BLaER1 (cell line): ENCODE results near the gene CHST5.
A peak's percentile ranks its signal among the peaks of the same experiment; 100 is the strongest.

Source experiments
- H3K27ac ChIP-seq: shearing (Covaris generic); formaldehyde crosslinking; 2 replicates; pipeline ENCODE4 v1.8.1; 2022
- H3K27me3 ChIP-seq: shearing (Covaris generic); formaldehyde crosslinking; 2 replicates; pipeline ENCODE4 v1.8.1; 2022
- H3K36me3 ChIP-seq: shearing (Covaris generic); formaldehyde crosslinking; 2 replicates; pipeline ENCODE4 v1.8.1; 2022
- H3K4me1 ChIP-seq: shearing (Covaris generic); formaldehyde crosslinking; 2 replicates; pipeline ENCODE4 v1.8.1; 2022
- H3K4me2 ChIP-seq: shearing (Covaris generic); formaldehyde crosslinking; 2 replicates; pipeline ENCODE4 v1.8.1; 2022
- H3K4me3 ChIP-seq: shearing (Covaris generic); formaldehyde crosslinking; 2 replicates; pipeline ENCODE4 v1.8.1; 2022
- H3K9ac ChIP-seq: shearing (Covaris generic); formaldehyde crosslinking; 2 replicates; pipeline ENCODE4 v1.8.1; 2022
- H3K9me3 ChIP-seq: shearing (Covaris generic); formaldehyde crosslinking; 2 replicates; pipeline ENCODE4 v1.8.1; 2022
- H4K20me1 ChIP-seq: shearing (Covaris generic); formaldehyde crosslinking; 2 replicates; pipeline ENCODE4 v1.8.1; 2022
- Cebpa-rat ChIP-seq: shearing (Covaris generic); IDR thresholded peaks from 2 replicates; pipeline ENCODE4 v1.8.1; 2022

Gene CHST5

DNA sequence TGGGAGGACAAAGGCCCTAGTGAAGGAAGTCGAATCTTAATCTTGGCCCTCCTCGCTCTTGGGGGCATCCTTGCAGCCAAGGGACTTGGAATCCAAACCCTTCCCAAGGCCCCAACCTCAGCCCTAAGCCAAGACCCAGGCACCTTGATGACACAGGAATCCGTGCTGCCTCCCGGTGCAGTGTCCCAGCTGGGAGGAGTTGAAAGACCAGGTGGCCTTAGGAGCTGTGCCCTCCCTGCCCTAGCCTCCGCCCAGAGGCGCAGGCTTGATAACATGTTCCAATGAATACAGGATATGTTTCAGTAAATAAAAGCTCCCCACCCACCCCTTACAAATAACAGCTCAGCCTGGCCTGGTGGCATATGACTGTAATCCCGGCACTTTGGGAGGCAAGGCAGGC is at the start of gene CHST5:
Gene CHST5, minus strand, starts transcription at position 208 of the 400 bp plus-strand sequence. CDS start 5,724 bp downstream, outside the sequence.
- Histone ChIP-seq H3K27ac (peak within 1 kb of the TSS; percentile 51; the same call in 1 of the 2 replicates), H4K20me1 (no peaks in the 10 kb centered on the region), H3K4me1 (peaks cover 16% of the 10 kb centered on the region), H3K27me3 (no peaks in the 10 kb centered on the region), H3K4me3 (no peak within 1 kb of the TSS), H3K4me2 (peak within 1 kb of the TSS; percentile 62), H3K36me3 (peaks cover 1% of the 10 kb centered on the region; the same call in 1 of the 2 replicates), H3K9me3 (no peaks in the 10 kb centered on the region), H3K9ac (no peak within 1 kb of the TSS)
- TF ChIP-seq Cebpa-rat = no peak

- H3K9ac ChIP-seq = no peak overlapping the region
- peaks cover 13% of the 10 kb centered on the region for H3K4me1 ChIP-seq
- H4K20me1 ChIP-seq = no peaks in the 10 kb centered on the region
- H3K4me3 ChIP-seq = no peak overlapping the region
- no peaks in the 10 kb centered on the region for H3K27me3 ChIP-seq
- H3K9me3 ChIP-seq = no peaks in the 10 kb centered on the region
- no peak for TF ChIP-seq Cebpa-rat
- no peak overlapping the region for H3K4me2 ChIP-seq
- peaks cover 36% of the 10 kb centered on the region; the same call in 1 of the 2 replicates for H3K36me3 ChIP-seq
- no peak overlapping the region for H3K27ac ChIP-seq
Measured at GRCh38 chr16:75584108-75584507, 48.2 kb upstream of the CHST5 start.

DNA sequence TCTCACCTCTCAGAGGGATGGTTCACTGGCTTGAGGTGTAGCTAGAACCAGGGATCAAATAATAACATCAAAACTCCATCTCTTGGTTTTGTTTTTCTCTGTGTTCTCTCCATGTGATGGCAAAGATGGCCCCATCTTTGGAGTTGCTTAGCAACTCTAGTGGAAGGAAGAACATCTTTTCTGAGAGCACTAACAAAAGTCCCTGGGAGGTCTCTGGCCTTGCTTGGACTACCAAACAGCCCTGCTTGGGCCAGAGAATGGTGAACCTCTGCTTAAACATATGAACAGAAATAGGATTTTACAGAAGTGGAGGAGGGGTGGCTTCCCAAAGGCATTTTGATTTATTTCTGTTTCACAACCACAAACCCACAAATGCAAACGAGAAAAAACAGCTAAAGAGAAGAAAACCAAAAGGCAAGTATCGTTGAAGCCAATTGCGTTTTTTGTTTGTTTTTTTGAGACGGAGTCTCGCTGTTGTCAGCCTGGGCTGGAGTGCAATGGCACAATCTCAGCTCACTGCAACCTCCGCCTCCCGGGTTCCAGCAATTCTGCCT is 43.5 kb upstream of the CHST5 start:
- peaks cover 61% of the 10 kb centered on the region for H3K36me3 ChIP-seq
- no peak for TF ChIP-seq Cebpa-rat
- H3K4me3 ChIP-seq = no peak overlapping the region
- H3K9ac ChIP-seq = no peak overlapping the region
- H3K9me3 ChIP-seq = no peaks in the 10 kb centered on the region
- no peak overlapping the region for H3K27ac ChIP-seq
- peaks cover 36% of the 10 kb centered on the region for H4K20me1 ChIP-seq
- H3K4me1 ChIP-seq = peaks cover 24% of the 10 kb centered on the region
- H3K27me3 ChIP-seq = no peaks in the 10 kb centered on the region
- peak overlapping the region; percentile 30 for H3K4me2 ChIP-seq

DNA sequence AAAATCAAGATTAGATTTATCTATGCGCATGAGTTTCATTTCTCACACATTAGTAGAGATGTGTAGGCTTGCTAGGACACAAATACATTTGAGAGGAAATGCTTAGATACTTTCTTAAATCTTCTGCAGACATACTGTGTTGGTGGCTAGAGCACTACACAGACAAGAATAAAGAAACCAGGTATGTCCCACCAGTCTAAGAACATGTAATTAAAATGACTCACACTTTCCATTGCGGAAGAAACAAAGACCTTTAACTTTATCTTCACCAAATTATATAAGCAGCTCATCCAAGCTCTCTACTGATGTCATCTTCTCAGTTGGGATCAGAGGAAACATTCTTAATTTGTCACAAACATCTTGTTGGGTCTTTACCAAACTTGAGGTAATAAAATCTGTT is 42.8 kb upstream of the CHST5 start:
- Histone ChIP-seq H3K4me2 (peak overlapping the region; percentile 30), H3K36me3 (peaks cover 67% of the 10 kb centered on the region), H4K20me1 (peaks cover 42% of the 10 kb centered on the region), H3K9ac (no peak overlapping the region), H3K27ac (no peak overlapping the region), H3K4me3 (no peak overlapping the region), H3K27me3 (no peaks in the 10 kb centered on the region), H3K9me3 (no peaks in the 10 kb centered on the region), H3K4me1 (peaks cover 24% of the 10 kb centered on the region)
- no peak for TF ChIP-seq Cebpa-rat

GRCh38 chr16:75578212-75578611 is 42.3 kb upstream of the CHST5 start:
- no peak overlapping the region for H3K9ac ChIP-seq
- H3K27me3 ChIP-seq = no peaks in the 10 kb centered on the region
- no peak for TF ChIP-seq Cebpa-rat
- no peak overlapping the region for H3K4me2 ChIP-seq
- no peaks in the 10 kb centered on the region for H3K9me3 ChIP-seq
- H4K20me1 ChIP-seq = peaks cover 47% of the 10 kb centered on the region
- no peak overlapping the region for H3K27ac ChIP-seq
- no peak overlapping the region for H3K4me3 ChIP-seq
- H3K36me3 ChIP-seq = peaks cover 72% of the 10 kb centered on the region
- peaks cover 24% of the 10 kb centered on the region for H3K4me1 ChIP-seq

DNA sequence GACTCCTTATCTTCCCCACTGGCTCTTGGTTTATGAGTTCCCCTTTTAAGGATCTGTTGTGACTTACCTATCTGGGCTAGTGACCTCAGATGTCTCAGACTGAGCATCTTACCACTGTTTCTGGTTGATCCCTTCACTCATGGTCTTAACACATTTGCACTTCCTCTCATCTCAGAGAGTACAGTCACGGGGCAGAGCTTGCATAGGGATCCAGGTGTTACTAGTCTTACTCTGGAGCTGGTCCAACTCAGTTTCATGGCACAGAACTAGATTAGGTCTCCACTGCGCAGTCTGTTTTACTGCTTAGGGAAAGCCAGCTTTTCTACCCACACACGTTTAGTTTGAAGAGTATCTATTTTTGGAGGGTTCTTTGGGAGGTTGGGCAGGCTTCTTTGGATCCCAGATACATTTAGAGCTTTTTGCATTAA is 40.5 kb upstream of the CHST5 start:
- Histone ChIP-seq H3K27me3 (no peaks in the 10 kb centered on the region), H3K27ac (no peak overlapping the region), H3K4me2 (no peak overlapping the region), H3K4me1 (peaks cover 24% of the 10 kb centered on the region), H3K9me3 (no peaks in the 10 kb centered on the region), H3K4me3 (no peak overlapping the region), H4K20me1 (peaks cover 65% of the 10 kb centered on the region), H3K36me3 (peaks cover 90% of the 10 kb centered on the region), H3K9ac (no peak overlapping the region)
- TF ChIP-seq Cebpa-rat = no peak

DNA sequence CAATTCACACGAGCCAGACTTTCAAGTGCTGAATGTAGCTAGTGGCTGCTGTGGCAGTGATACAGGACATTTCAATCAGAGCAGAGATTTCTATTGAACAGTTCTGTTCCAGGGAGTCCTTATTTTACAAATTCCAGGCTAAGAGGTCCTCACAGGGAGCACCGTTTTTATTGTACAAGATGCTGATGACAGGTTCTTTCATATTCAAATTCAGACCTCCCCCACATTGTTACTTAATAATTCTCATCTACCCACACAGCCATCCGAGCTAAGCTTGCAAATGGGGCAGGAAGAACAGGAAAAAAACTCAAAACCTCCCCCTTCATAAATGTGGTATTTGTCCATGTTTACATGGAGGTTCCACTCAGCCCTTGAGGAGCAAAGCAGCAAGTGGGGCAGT is 40.0 kb upstream of the CHST5 start:
- H3K9me3 ChIP-seq = no peaks in the 10 kb centered on the region
- H3K4me2 ChIP-seq = no peak overlapping the region
- no peaks in the 10 kb centered on the region for H3K27me3 ChIP-seq
- no peak overlapping the region for H3K27ac ChIP-seq
- peaks cover 69% of the 10 kb centered on the region for H4K20me1 ChIP-seq
- no peak overlapping the region for H3K9ac ChIP-seq
- peaks cover 95% of the 10 kb centered on the region for H3K36me3 ChIP-seq
- no peak overlapping the region for H3K4me3 ChIP-seq
- no peak for TF ChIP-seq Cebpa-rat
- peaks cover 24% of the 10 kb centered on the region for H3K4me1 ChIP-seq

GRCh38 chr16:75573955-75574354 is 38.0 kb upstream of the CHST5 start:
- Histone ChIP-seq H3K36me3 (peaks cover 100% of the 10 kb centered on the region), H3K4me2 (no peak overlapping the region), H3K4me1 (peaks cover 28% of the 10 kb centered on the region), H4K20me1 (peaks cover 89% of the 10 kb centered on the region), H3K4me3 (no peak overlapping the region), H3K27me3 (no peaks in the 10 kb centered on the region), H3K9me3 (no peaks in the 10 kb centered on the region), H3K9ac (no peak overlapping the region), H3K27ac (no peak overlapping the region)
- TF ChIP-seq Cebpa-rat = no peak

- peaks cover 97% of the 10 kb centered on the region for H4K20me1 ChIP-seq
- H3K4me3 ChIP-seq = no peak overlapping the region
Measured at GRCh38 chr16:75572864-75573542, 37.1 kb upstream of the CHST5 start.

GRCh38 chr16:75570396-75571065 is 34.6 kb upstream of the CHST5 start:
- H3K36me3 ChIP-seq = peaks cover 82% of the 10 kb centered on the region
- H3K4me3 ChIP-seq = no peak overlapping the region

More at GRCh38 chr16:75572864-75573542, 37.1 kb upstream of the CHST5 start:
- TF ChIP-seq Cebpa-rat = no peak
- Histone ChIP-seq H3K4me1 (peaks cover 28% of the 10 kb centered on the region), H3K4me2 (no peak overlapping the region), H3K27ac (no peak overlapping the region), H3K27me3 (no peaks in the 10 kb centered on the region), H3K36me3 (peaks cover 100% of the 10 kb centered on the region), H3K9ac (no peak overlapping the region), H3K9me3 (no peaks in the 10 kb centered on the region)

More at GRCh38 chr16:75570396-75571065, 34.6 kb upstream of the CHST5 start:
- H4K20me1 ChIP-seq = peaks cover 92% of the 10 kb centered on the region
- H3K27ac ChIP-seq = no peak overlapping the region
- peaks cover 43% of the 10 kb centered on the region for H3K4me1 ChIP-seq
- 0 out of 2 replicates have a peak overlapping the region, but pooled peaks have one; percentile 0 for H3K9ac ChIP-seq
- no peak overlapping the region for H3K4me2 ChIP-seq
- no peaks in the 10 kb centered on the region for H3K27me3 ChIP-seq
- no peaks in the 10 kb centered on the region for H3K9me3 ChIP-seq
- no peak for TF ChIP-seq Cebpa-rat
